ENCODE data around the gene REG1B. TPM values are rescaled to one million over a fixed set of nuclear protein-coding genes. Genes with fewer than 3 reads are reported as not detected.

The REG1B gene
- not detected in 2 replicates for total RNA-seq

DNA sequence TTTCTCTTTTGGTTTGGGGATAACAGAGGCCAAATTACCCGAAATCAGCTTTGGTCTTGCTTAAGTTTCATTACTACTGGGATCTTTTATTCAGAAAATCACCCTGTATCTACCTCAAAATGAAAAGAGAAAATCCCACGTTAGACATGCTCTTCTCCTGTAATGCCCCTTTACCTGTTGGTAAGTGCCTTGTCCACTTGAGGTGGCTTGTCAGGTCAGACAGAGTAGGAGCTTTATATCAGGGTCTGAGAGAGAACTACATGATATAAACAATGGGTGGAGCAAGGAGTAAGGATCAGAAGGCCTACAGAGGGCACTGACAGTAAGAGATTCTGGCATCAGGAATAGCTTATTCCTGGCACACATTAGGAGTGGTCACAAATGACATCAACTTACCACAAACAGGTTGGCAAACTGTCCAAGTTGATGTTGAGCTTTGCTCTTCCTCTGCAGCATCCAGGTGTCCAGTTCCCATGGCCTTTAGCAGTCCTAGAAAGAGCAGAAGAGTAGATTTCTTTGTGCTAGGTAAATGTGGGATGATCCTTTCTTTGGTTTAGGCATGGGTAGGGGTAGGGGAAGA, at the start of gene REG1B:
Gene REG1B (minus strand): TSS at position 209 of the 580 bp plus-strand sequence. CDS start 381 bp downstream, outside the sequence.
- no peak for DNase-seq (ENCODE audit: low spot score)
- H3K36me3 Mint-ChIP-seq (ENCODE audit: low read depth), result no peaks in the 10 kb centered on the region
- peaks cover 3% of the 10 kb centered on the region for H3K9me3 Mint-ChIP-seq
- no peak within 1 kb of the TSS for H3K4me3 Mint-ChIP-seq
- H3K27me3 Mint-ChIP-seq (ENCODE audit: insufficient read depth), result no peaks in the 10 kb centered on the region
- no peaks in the 10 kb centered on the region for H3K4me1 Mint-ChIP-seq (ENCODE audit: low read depth)
- H3K27ac Mint-ChIP-seq, result no peak within 1 kb of the TSS
- intact Hi-C loops (cut with micrococcal nuclease), result no loop called here

GRCh38 chr2:79131687-79132086, 43.9 kb upstream of the REG1B start:
- Mint-ChIP-seq H3K36me3 (ENCODE audit: low read depth) (no peaks in the 10 kb centered on the region), H3K9me3 (peaks cover 4% of the 10 kb centered on the region), H3K4me1 (ENCODE audit: low read depth) (no peaks in the 10 kb centered on the region)

DNA sequence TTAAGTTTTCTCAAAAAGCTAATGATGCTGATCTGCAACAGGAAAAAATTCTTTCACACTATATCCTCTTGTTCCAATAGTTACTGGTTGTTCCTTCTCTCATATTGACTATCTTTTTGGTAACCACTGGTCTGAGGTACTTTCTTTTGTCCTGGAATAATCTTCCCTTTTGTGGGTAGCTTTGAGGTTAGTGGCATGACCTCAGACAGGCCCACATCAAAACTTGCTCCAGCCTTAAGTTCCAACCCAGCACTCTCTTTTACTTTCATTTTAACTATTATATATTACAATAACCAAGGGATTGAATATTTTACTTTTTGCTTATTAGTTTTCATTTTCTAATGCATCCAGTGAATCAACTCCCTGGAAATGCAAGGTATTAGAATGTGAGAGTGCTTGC, 42.0 kb upstream of the REG1B start:
- DNase-seq (ENCODE audit: low spot score), result no peak
- Mint-ChIP-seq H3K4me1 (ENCODE audit: low read depth) (no peaks in the 10 kb centered on the region), H3K27ac (no peak overlapping the region), H3K9me3 (peaks cover 4% of the 10 kb centered on the region), H3K4me3 (no peak overlapping the region), H3K27me3 (ENCODE audit: insufficient read depth) (no peaks in the 10 kb centered on the region), H3K36me3 (ENCODE audit: low read depth) (no peaks in the 10 kb centered on the region)
- intact Hi-C loops (cut with micrococcal nuclease), result no loop called here

More at GRCh38 chr2:79131687-79132086, 43.9 kb upstream of the REG1B start:
- intact Hi-C loops (cut with micrococcal nuclease), result no loop called here
- H3K27ac Mint-ChIP-seq, result no peak overlapping the region
- no peak for DNase-seq (ENCODE audit: low spot score)
- no peak overlapping the region for H3K4me3 Mint-ChIP-seq
- H3K27me3 Mint-ChIP-seq (ENCODE audit: insufficient read depth), result no peaks in the 10 kb centered on the region

GRCh38 chr2:79129260-79129659, 41.5 kb upstream of the REG1B start:
- peaks cover 2% of the 10 kb centered on the region for H3K9me3 Mint-ChIP-seq
- DNase-seq (ENCODE audit: low spot score), result no peak
- no peaks in the 10 kb centered on the region for H3K36me3 Mint-ChIP-seq (ENCODE audit: low read depth)
- intact Hi-C loops (cut with micrococcal nuclease), result no loop called here
- H3K4me3 Mint-ChIP-seq, result no peak overlapping the region
- no peak overlapping the region for H3K27ac Mint-ChIP-seq
- H3K4me1 Mint-ChIP-seq (ENCODE audit: low read depth), result no peaks in the 10 kb centered on the region
- H3K27me3 Mint-ChIP-seq (ENCODE audit: insufficient read depth), result no peaks in the 10 kb centered on the region

DNA sequence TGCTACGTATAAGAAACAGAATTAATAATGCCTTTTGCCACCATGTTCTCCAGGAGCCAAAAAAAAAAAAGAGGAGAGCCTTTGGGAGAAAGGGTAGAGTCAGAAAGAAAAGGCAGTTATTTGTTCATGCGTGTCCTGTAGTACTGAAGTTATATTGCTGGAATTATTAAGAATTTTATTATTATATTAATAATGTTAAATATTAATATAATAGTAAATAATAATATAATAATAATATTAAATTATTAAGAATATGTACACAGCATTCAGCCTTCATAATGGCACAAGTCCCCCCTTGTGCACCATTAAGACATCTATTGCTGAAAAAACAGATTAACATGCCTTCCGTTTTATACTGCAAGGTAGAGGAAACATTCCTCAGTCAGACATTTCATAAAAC, 40.6 kb upstream of the REG1B start:
- Mint-ChIP-seq H3K9me3 (no peaks in the 10 kb centered on the region), H3K27ac (no peak overlapping the region), H3K4me3 (no peak overlapping the region), H3K27me3 (ENCODE audit: insufficient read depth) (no peaks in the 10 kb centered on the region), H3K36me3 (ENCODE audit: low read depth) (no peaks in the 10 kb centered on the region), H3K4me1 (ENCODE audit: low read depth) (no peaks in the 10 kb centered on the region)
- DNase-seq (ENCODE audit: low spot score), result no peak
- intact Hi-C loops (cut with micrococcal nuclease), result no loop called here

- Mint-ChIP-seq H3K27ac (no peak overlapping the region), H3K4me1 (ENCODE audit: low read depth) (no peaks in the 10 kb centered on the region), H3K27me3 (ENCODE audit: insufficient read depth) (no peaks in the 10 kb centered on the region), H3K36me3 (ENCODE audit: low read depth) (no peaks in the 10 kb centered on the region), H3K9me3 (no peaks in the 10 kb centered on the region), H3K4me3 (no peak overlapping the region)
- DNase-seq (ENCODE audit: low spot score), result no peak
- intact Hi-C loops (cut with micrococcal nuclease), result no loop called here
Observed at GRCh38 chr2:79125721-79125985, 37.9 kb upstream of the REG1B start.

GRCh38 chr2:79124907-79125720, 37.3 kb upstream of the REG1B start:
- Mint-ChIP-seq H3K4me1 (ENCODE audit: low read depth) (no peaks in the 10 kb centered on the region), H3K4me3 (no peak overlapping the region), H3K9me3 (no peaks in the 10 kb centered on the region), H3K27ac (no peak overlapping the region), H3K27me3 (ENCODE audit: insufficient read depth) (no peaks in the 10 kb centered on the region), H3K36me3 (ENCODE audit: low read depth) (no peaks in the 10 kb centered on the region)
- DNase-seq (ENCODE audit: low spot score), result no peak
- intact Hi-C loops (cut with micrococcal nuclease), result no loop called here

DNA sequence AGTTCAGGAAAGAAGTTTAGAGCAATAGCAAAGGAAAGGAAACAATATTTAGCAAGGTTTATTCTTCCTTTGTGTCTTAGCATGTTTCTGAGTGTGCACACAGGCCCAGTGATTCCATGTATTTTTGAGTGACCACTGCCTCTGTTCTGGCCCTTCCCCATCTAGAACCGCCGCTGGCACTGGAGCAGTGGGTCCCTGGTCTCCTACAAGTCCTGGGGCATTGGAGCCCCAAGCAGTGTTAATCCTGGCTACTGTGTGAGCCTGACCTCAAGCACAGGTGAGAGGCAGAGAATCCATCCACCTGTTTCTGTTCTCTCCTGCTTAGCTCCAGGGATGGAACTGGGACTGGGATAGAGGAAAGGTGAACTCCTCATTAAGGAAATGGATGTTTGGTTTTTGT, 34.9 kb upstream of the REG1B start:
- H3K27me3 Mint-ChIP-seq (ENCODE audit: insufficient read depth), result no peaks in the 10 kb centered on the region
- H3K36me3 Mint-ChIP-seq (ENCODE audit: low read depth), result no peaks in the 10 kb centered on the region
- intact Hi-C loops (cut with micrococcal nuclease), result no loop called here
- no peak overlapping the region for H3K27ac Mint-ChIP-seq
- H3K9me3 Mint-ChIP-seq, result no peaks in the 10 kb centered on the region
- H3K4me1 Mint-ChIP-seq (ENCODE audit: low read depth), result no peaks in the 10 kb centered on the region
- no peak for DNase-seq (ENCODE audit: low spot score)
- H3K4me3 Mint-ChIP-seq, result no peak overlapping the region

DNA sequence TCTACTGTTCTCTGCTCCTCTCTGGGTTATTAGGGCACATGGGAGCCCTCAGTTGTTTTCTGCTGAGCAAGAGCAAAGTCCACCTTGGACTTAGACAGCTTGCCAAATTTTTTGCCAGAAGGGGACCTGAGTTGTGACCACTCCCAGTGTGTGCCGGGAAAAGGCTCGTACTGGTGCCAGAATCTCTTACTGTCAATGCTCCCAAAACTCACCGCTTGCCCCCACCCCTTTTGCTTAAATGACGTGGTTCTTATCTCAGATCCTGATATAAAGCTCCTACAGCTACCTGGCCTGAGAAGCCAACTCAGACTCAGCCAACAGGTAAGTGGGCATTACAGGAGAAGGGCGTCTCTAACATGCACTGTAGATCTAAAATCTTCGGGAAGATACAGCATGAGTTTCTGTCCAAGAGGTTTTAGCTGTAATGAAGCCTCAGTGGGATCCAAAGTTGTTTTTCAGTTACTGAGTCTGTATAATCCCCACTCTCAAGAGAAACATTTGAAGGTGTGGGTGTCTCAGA, 32.5 kb upstream of the REG1B start, which contains the start of gene REG1A:
Gene REG1A (plus strand): TSS at position 295 of the 520 bp plus-strand sequence. CDS start 374 bp downstream, outside the sequence.
- H3K27me3 Mint-ChIP-seq (ENCODE audit: insufficient read depth), result no peaks in the 10 kb centered on the region
- H3K4me3 Mint-ChIP-seq, result no peak within 1 kb of the TSS
- no peak for DNase-seq (ENCODE audit: low spot score)
- H3K9me3 Mint-ChIP-seq, result no peaks in the 10 kb centered on the region
- H3K4me1 Mint-ChIP-seq (ENCODE audit: low read depth), result no peaks in the 10 kb centered on the region
- intact Hi-C loops (cut with micrococcal nuclease), result no loop called here
- no peaks in the 10 kb centered on the region for H3K36me3 Mint-ChIP-seq (ENCODE audit: low read depth)
- H3K27ac Mint-ChIP-seq, result no peak within 1 kb of the TSS

GRCh38 chr2:79116997-79117928, 29.5 kb upstream of the REG1B start:
- Mint-ChIP-seq H3K27me3 (ENCODE audit: insufficient read depth) (no peaks in the 10 kb centered on the region), H3K4me3 (no peak overlapping the region), H3K4me1 (ENCODE audit: low read depth) (no peaks in the 10 kb centered on the region), H3K27ac (no peak overlapping the region), H3K9me3 (no peaks in the 10 kb centered on the region), H3K36me3 (ENCODE audit: low read depth) (no peaks in the 10 kb centered on the region)
- DNase-seq (ENCODE audit: low spot score), result no peak
- intact Hi-C loops (cut with micrococcal nuclease), result no loop called here

GRCh38 chr2:79114797-79115494, 27.2 kb upstream of the REG1B start:
- Mint-ChIP-seq H3K27me3 (ENCODE audit: insufficient read depth) (no peaks in the 10 kb centered on the region), H3K27ac (no peak overlapping the region), H3K36me3 (ENCODE audit: low read depth) (no peaks in the 10 kb centered on the region), H3K9me3 (no peaks in the 10 kb centered on the region), H3K4me1 (ENCODE audit: low read depth) (no peaks in the 10 kb centered on the region), H3K4me3 (no peak overlapping the region)
- DNase-seq (ENCODE audit: low spot score), result no peak
- intact Hi-C loops (cut with micrococcal nuclease), result no loop called here

- intact Hi-C loops (cut with micrococcal nuclease), result no loop called here
- Mint-ChIP-seq H3K9me3 (no peaks in the 10 kb centered on the region), H3K4me3 (no peak overlapping the region), H3K36me3 (ENCODE audit: low read depth) (no peaks in the 10 kb centered on the region), H3K4me1 (ENCODE audit: low read depth) (no peaks in the 10 kb centered on the region), H3K27me3 (ENCODE audit: insufficient read depth) (no peaks in the 10 kb centered on the region), H3K27ac (no peak overlapping the region)
- no peak for DNase-seq (ENCODE audit: low spot score)
Observed at GRCh38 chr2:79112269-79112668, 24.5 kb upstream of the REG1B start.
